HG03378 (cell line): ENCODE data around the gene SHLD1.

Experiments
- ATAC-seq: cut with Tn5 transposase; IDR thresholded peaks from one replicate; pipeline ENCODE4 v1.9.1; 2021; ENCODE audit warnings: mild to moderate bottlenecking, moderate library complexity; ENCODE audit not compliant: unreplicated experiment

The SHLD1 gene

GRCh38 chr20:5811746-5812145, 61.5 kb downstream of the SHLD1 start:
- no peak for ATAC-seq

- no peak for ATAC-seq
These were observed 68.1 kb downstream of the SHLD1 start for GRCh38 chr20:5818346-5818681.

- ATAC-seq = no peak
These were observed 70.5 kb downstream of the SHLD1 start for GRCh38 chr20:5820738-5821137.

GRCh38 chr20:5821627-5822215, 71.5 kb downstream of the SHLD1 start:
- no peak for ATAC-seq

GRCh38 chr20:5822569-5822968, 72.4 kb downstream of the SHLD1 start:
- no peak for ATAC-seq

GRCh38 chr20:5825130-5825719, 75.0 kb downstream of the SHLD1 start:
- ATAC-seq = no peak

GRCh38 chr20:5827098-5827853, 77.1 kb downstream of the SHLD1 start:
- ATAC-seq = no peak

- ATAC-seq = no peak
These were observed 77.7 kb downstream of the SHLD1 start for GRCh38 chr20:5827861-5828260.

GRCh38 chr20:5829241-5829809, 79.1 kb downstream of the SHLD1 start:
- ATAC-seq = no peak

- ATAC-seq = no peak
These were observed 81.5 kb downstream of the SHLD1 start for GRCh38 chr20:5831539-5832237.

- ATAC-seq = no peak
These were observed 83.2 kb downstream of the SHLD1 start for GRCh38 chr20:5833309-5833941.

- no peak for ATAC-seq
These were observed 84.3 kb downstream of the SHLD1 start for GRCh38 chr20:5834436-5835005.

- no peak for ATAC-seq
These were observed 85.2 kb downstream of the SHLD1 start for GRCh38 chr20:5835321-5835821.

- ATAC-seq = no peak
These were observed 85.7 kb downstream of the SHLD1 start for GRCh38 chr20:5835871-5836270.

- ATAC-seq = no peak
These were observed 86.4 kb downstream of the SHLD1 start for GRCh38 chr20:5836569-5836968.

- ATAC-seq = no peak
These were observed 90.3 kb downstream of the SHLD1 start for GRCh38 chr20:5840411-5841002.

GRCh38 chr20:5841522-5841921, 91.3 kb downstream of the SHLD1 start:
- no peak for ATAC-seq

GRCh38 chr20:5842465-5842864, 92.3 kb downstream of the SHLD1 start:
- ATAC-seq = no peak

GRCh38 chr20:5843054-5843592, 92.9 kb downstream of the SHLD1 start:
- ATAC-seq = peak; percentile 71
